GM12891 (cell line): Measurements from ENCODE around the gene HTR3A.

Source experiments
- PAX5 ChIP-seq: IDR thresholded peaks from 2 replicates; pipeline ENCODE4 v1.6.1; 2011; ENCODE audit warnings: low read length, moderate library complexity, mild to moderate bottlenecking; ENCODE audit not compliant: insufficient read depth, severe bottlenecking
- POLR2A ChIP-seq: IDR thresholded peaks from 2 replicates; pipeline ENCODE4 v1.6.1; 2011; ENCODE audit warnings: low read depth, low read length, control low read depth
- POLR2AphosphoS5 ChIP-seq: IDR thresholded peaks from 2 replicates; pipeline ENCODE4 v1.6.1; 2011; ENCODE audit warnings: low read depth, low read length, control low read depth
- POU2F2 ChIP-seq: IDR thresholded peaks from 2 replicates; pipeline ENCODE4 v1.6.1; 2011; ENCODE audit warnings: low read depth, mild to moderate bottlenecking, control low read depth, low read length, moderate library complexity

DNA sequence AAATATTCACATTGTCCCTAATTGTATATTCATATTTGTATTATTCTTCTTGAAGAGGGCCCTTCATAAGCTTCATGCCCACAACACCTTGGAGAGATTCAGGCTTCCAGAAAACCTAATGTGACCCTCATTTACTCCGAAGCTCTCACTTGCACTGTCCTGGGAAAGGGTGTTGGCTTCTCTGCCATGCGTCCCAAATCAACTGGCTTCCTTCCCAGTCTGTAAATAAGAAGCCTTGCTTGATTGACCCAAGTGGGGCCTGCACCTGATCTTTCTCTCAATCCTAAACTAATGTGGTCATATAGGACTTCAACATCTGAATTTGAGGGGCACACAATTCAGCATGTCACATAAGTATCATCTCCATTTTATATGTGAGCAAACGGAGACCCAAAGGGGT is 44.1 kb downstream of the HTR3A start:
- TF ChIP-seq POLR2A (no peak), POLR2AphosphoS5 (no peak), PAX5 (no peak), POU2F2 (no peak)
